ENCODE measurements around the gene MINDY4. TPM values are rescaled to one million over a fixed set of nuclear protein-coding genes. Genes with fewer than 3 reads are reported as not detected.
A peak's percentile ranks its signal among the peaks of the same experiment; 100 is the strongest.

MINDY4 gene
- total RNA-seq, 6 donors from 2014 or later = 7.7 to 43.0 (median 19.4) TPM

DNA sequence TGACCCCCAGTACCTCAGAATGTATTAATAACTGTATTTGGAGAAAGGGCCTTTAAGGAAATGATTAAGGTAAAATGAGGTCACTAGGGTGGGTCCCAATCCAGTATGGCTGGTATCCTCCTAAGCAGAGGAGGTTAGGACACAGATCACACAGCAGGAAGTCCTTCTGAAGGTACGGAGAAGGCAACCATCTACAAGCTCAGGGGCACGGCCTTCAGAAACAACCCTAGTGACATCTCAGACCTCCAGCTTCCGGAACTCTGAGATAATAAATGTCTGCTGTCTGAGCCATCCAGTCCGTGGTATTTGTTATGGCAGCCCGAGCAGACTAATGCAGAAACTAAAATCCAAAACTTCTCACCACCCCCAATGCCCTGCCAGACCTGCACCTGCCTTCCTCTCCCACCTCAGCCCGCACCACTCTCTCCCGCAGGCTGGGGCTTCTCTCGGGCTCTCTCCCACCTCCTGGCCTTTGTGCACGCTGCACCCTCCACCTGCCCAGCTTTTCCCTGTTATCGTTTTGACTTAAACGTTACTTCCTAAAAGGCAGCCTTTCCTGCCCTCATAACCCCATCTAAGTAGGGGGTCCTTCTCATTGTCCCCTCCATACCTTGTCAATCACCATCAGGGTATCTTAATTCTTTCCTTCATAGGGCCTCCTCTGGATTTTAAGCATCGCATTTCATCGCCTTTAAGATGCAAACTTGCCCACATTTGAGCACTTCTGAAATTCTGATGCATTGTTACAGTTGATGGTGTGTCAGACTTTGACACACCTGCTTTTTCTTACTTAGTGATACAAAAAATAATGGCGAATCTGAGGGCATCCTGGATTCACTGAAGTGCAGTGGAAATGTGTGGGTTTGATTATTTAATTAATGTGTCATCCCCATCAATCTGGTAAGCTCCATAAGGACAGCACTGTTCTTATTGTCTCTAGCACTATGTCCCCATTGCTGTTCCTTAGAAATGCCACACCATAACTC is 108.2 kb downstream of the MINDY4 start:
- no peak overlapping the region for H3K4me3 ChIP-seq
- no peak overlapping the region for H3K27ac ChIP-seq
- WGBS, 2 donors = 84 to 88% methylated on average over 14 of the region's 14 CpGs
- no peaks in the 10 kb centered on the region for H3K9me3 ChIP-seq
- no peak for ATAC-seq (ENCODE audit: low FRiP score in 2 of 2)
- no peaks in the 10 kb centered on the region for H3K27me3 ChIP-seq
- H3K36me3 ChIP-seq = peaks cover 0 to 4% (median 0%) of the 10 kb centered on the region in 4 donors
- peaks cover 12 to 21% (median 14%) of the 10 kb centered on the region in 4 donors for H3K4me1 ChIP-seq
- no peak for DNase-seq
- TF ChIP-seq EP300 (IDR thresholded peaks at IDR 0.05) = no peak
- no peak for TF ChIP-seq POLR2AphosphoS5 (IDR thresholded peaks at IDR 0.05)
- TF ChIP-seq, protein P1, sequence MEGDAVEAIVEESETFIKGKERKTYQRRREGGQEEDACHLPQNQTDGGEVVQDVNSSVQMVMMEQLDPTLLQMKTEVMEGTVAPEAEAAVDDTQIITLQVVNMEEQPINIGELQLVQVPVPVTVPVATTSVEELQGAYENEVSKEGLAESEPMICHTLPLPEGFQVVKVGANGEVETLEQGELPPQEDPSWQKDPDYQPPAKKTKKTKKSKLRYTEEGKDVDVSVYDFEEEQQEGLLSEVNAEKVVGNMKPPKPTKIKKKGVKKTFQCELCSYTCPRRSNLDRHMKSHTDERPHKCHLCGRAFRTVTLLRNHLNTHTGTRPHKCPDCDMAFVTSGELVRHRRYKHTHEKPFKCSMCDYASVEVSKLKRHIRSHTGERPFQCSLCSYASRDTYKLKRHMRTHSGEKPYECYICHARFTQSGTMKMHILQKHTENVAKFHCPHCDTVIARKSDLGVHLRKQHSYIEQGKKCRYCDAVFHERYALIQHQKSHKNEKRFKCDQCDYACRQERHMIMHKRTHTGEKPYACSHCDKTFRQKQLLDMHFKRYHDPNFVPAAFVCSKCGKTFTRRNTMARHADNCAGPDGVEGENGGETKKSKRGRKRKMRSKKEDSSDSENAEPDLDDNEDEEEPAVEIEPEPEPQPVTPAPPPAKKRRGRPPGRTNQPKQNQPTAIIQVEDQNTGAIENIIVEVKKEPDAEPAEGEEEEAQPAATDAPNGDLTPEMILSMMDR (IDR thresholded peaks at IDR 0.05) = no peak
- no peak for TF ChIP-seq POLR2A (IDR thresholded peaks at IDR 0.05)

DNA sequence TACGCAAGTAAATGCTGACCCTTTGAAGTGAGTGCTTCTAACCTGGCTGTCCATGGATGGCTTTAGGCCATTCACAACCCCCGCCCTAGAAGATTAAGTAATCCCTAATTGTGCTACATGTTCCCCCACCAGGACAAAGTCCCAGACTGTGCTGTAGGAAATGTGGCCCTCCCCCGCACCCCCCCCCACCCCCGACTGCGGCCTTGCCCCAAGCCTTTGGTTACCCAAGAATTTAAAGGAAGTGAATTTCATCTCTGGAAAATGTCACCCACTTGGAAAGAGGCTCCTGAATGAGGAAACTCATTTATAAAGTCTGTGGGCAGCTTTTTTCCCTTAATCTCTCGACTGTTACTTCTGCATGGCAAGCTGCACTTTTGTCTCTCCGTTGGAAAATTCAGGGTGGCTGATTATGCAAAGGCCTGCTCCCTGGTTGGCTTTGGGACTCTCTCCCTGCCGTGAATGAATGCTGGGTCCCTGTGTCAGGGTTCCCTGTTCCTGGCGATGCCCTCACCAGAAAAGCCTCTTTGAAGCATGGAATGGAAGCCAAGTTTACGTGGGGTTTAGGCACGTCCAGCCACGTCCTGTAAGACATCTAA is 109.0 kb downstream of the MINDY4 start:
- Histone ChIP-seq H3K36me3 (peaks cover 0 to 4% (median 0%) of the 10 kb centered on the region in 4 donors), H3K4me1 (peaks cover 12 to 21% (median 14%) of the 10 kb centered on the region in 4 donors), H3K4me3 (no peak overlapping the region), H3K9me3 (no peaks in the 10 kb centered on the region), H3K27me3 (no peaks in the 10 kb centered on the region), H3K27ac (peak overlapping the region in 1 of 4 donors; percentile 12)
- ATAC-seq (ENCODE audit: low FRiP score in 2 of 2) (no peak), DNase-seq (no peak)
- 46 to 57% methylated on average over 12 of the region's 12 CpGs for WGBS, 2 donors
- TF ChIP-seq EP300 (IDR thresholded peaks at IDR 0.05) (no peak), POLR2A (IDR thresholded peaks at IDR 0.05) (no peak), POLR2AphosphoS5 (IDR thresholded peaks at IDR 0.05) (no peak)
- TF ChIP-seq, protein P1 (IDR thresholded peaks at IDR 0.05) = no peak

DNA sequence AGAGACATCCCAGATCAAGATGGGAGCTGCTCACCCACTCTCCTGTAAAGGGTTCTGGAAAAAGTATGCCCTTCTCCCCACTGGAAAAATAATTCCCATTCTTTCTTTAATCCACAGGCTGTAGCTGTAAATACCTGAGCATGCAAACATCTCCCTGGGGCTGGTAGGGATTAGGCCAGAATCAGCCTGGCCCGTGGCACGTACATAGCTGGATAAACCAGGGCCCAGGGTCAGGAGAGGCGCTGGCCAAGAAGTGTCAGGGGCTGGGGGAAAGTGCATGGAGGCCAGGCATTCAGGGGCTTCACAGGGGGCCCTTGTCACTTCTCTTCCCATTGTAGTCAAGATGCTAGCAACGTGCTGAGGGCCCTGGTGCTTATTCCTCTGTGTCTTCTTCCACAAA is 109.7 kb downstream of the MINDY4 start:
- H3K4me1 ChIP-seq = peaks cover 12 to 21% (median 14%) of the 10 kb centered on the region in 4 donors
- DNase-seq = no peak
- H3K9me3 ChIP-seq = no peaks in the 10 kb centered on the region
- no peak overlapping the region for H3K4me3 ChIP-seq
- H3K27me3 ChIP-seq = no peaks in the 10 kb centered on the region
- H3K27ac ChIP-seq = no peak overlapping the region
- 85 to 93% methylated on average over 4 of the region's 4 CpGs for WGBS, 2 donors
- TF ChIP-seq, protein P1 (IDR thresholded peaks at IDR 0.05) = no peak
- TF ChIP-seq POLR2A (IDR thresholded peaks at IDR 0.05) (no peak), POLR2AphosphoS5 (IDR thresholded peaks at IDR 0.05) (no peak), EP300 (IDR thresholded peaks at IDR 0.05) (no peak)
- ATAC-seq (ENCODE audit: low FRiP score in 2 of 2) = no peak
- H3K36me3 ChIP-seq = no peaks in the 10 kb centered on the region

DNA sequence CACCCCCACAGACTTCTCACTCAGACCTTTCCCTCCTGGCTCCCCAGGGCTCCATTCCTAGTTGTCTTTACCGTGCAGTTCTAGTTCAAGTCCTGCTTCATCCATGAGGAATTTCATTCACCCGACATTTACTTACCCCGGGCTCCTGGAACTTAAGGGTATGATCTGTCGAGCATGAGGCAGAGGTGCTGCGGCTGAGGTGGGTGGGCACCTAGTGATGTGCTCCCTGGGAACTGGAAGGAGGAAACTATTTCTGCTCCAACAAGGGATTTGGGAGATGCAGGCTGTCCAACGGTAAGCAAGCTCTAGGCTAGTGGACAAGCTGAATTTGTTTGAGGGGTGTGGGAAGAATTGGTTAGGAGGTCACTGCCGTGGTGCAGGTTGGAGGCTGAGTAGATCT is 110.2 kb downstream of the MINDY4 start:
- WGBS, 2 donors = 91 to 93% methylated on average over 7 of the region's 7 CpGs
- Histone ChIP-seq H3K9me3 (no peaks in the 10 kb centered on the region), H3K4me3 (no peak overlapping the region), H3K27ac (no peak overlapping the region), H3K27me3 (no peaks in the 10 kb centered on the region), H3K4me1 (peaks cover 13 to 21% (median 16%) of the 10 kb centered on the region in 4 donors), H3K36me3 (no peaks in the 10 kb centered on the region)
- DNase-seq = no peak
- TF ChIP-seq, protein P1 (IDR thresholded peaks at IDR 0.05) = no peak
- TF ChIP-seq POLR2AphosphoS5 (IDR thresholded peaks at IDR 0.05) (no peak), POLR2A (IDR thresholded peaks at IDR 0.05) (no peak), EP300 (IDR thresholded peaks at IDR 0.05) (no peak)
- ATAC-seq (ENCODE audit: low FRiP score in 2 of 2) = no peak
